Progenitor cell of endocrine pancreas (in vitro differentiated cells): Measurements from ENCODE around the gene LRRC3B. TPM values are rescaled to one million over a fixed set of nuclear protein-coding genes. Genes with fewer than 3 reads are reported as not detected.

Source experiments
- DNase-seq: peaks from one replicate; pipeline ENCODE4 v3.0.0; 2021; ENCODE audit warnings: low spot score; ENCODE audit not compliant: unreplicated experiment
- H3K27ac Mint-ChIP-seq: 2 replicates; pipeline ENCODE4 v1.8.0; 2021; ENCODE audit warnings: mild to moderate bottlenecking, moderate library complexity, mixed read lengths
- H3K27me3 Mint-ChIP-seq: 2 replicates; pipeline ENCODE4 v1.8.0; 2021; ENCODE audit warnings: mixed read lengths
- H3K36me3 Mint-ChIP-seq: 2 replicates; pipeline ENCODE4 v1.8.0; 2022; ENCODE audit warnings: mixed read lengths; ENCODE audit not compliant: insufficient read depth
- H3K4me1 Mint-ChIP-seq: 2 replicates; pipeline ENCODE4 v1.8.0; 2021; ENCODE audit warnings: low read depth, mixed read lengths
- H3K4me3 Mint-ChIP-seq: 2 replicates; pipeline ENCODE4 v1.8.0; 2021; ENCODE audit warnings: low read depth, mild to moderate bottlenecking, moderate library complexity, mixed read lengths
- H3K9me3 Mint-ChIP-seq: 2 replicates; pipeline ENCODE4 v1.8.0; 2021; ENCODE audit warnings: low read depth, mixed read lengths
- CTCF ChIP-seq: fragments of 200-600 bp; sonication (generic); IDR thresholded peaks from one replicate; pipeline ENCODE4 v1.5.0; 2021; ENCODE audit warnings: antibody characterized with exemption, mild to moderate bottlenecking; ENCODE audit not compliant: unreplicated experiment
- total RNA-seq: library from RNA; stranded (reverse); gene quantifications from 2 replicates; pipeline ENCODE4 v1.2.1, GENCODE V29; 2021

LRRC3B gene
- total RNA-seq, 1 donor from 2014 or later = 0.29 TPM

DNA sequence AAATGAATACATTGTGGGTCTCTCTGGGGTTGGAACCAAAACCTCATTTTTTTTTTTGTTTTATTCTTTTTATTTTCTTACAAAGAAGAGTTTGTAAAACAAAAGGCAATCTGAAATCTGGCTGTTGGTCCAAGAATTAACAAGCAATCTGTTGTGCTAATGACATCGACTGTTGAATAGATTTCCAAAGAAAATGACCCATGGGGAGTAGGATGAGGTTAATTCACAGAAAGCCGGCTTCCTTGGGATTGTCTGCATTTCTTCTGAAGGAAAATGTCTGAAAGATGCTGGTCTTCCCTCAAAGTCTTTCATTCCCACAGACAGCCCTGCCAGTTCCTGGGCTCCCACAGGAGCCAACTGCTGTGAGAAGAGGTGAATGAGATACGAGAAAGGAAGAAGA is 92.9 kb downstream of the LRRC3B start:
- TF ChIP-seq CTCF = no peak
- no peaks in the 10 kb centered on the region for H3K27me3 Mint-ChIP-seq
- H3K36me3 Mint-ChIP-seq = peaks cover 4% of the 10 kb centered on the region
- no peak overlapping the region for H3K4me3 Mint-ChIP-seq
- H3K9me3 Mint-ChIP-seq = peaks cover 6% of the 10 kb centered on the region
- H3K27ac Mint-ChIP-seq = no peak overlapping the region
- H3K4me1 Mint-ChIP-seq = peaks cover 6% of the 10 kb centered on the region
- DNase-seq = no peak

DNA sequence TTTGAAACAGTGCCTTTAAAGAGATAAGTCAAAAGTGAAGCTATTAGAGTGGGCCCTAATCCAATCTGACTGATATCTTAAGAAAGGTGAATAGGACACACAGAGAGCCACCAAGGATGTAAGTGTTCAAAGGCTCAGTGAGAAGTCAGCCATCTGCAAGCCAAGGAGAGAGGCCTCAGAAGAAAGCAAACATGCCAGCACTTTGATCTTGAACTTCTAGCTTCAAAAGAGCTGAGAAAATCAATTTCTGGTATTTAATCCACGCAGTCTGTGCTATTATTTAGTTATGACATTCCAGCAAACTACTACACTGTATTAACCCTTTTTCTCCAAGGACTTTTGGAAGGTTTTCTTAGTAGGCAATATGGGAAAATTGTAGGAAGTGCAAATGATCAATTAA is 95.7 kb downstream of the LRRC3B start:
- H3K4me3 Mint-ChIP-seq = no peak overlapping the region
- peaks cover 4% of the 10 kb centered on the region for H3K36me3 Mint-ChIP-seq
- peaks cover 6% of the 10 kb centered on the region for H3K4me1 Mint-ChIP-seq
- no peak for DNase-seq
- H3K27ac Mint-ChIP-seq = no peak overlapping the region
- H3K9me3 Mint-ChIP-seq = peaks cover 6% of the 10 kb centered on the region
- no peaks in the 10 kb centered on the region for H3K27me3 Mint-ChIP-seq
- no peak for TF ChIP-seq CTCF

- Mint-ChIP-seq H3K36me3 (peaks cover 4% of the 10 kb centered on the region), H3K27me3 (no peaks in the 10 kb centered on the region), H3K9me3 (peaks cover 6% of the 10 kb centered on the region), H3K27ac (no peak overlapping the region), H3K4me3 (no peak overlapping the region), H3K4me1 (peaks cover 6% of the 10 kb centered on the region)
- DNase-seq = no peak
- no peak for TF ChIP-seq CTCF
Observed at GRCh38 chr3:26719134-26719533, 96.6 kb downstream of the LRRC3B start.

DNA sequence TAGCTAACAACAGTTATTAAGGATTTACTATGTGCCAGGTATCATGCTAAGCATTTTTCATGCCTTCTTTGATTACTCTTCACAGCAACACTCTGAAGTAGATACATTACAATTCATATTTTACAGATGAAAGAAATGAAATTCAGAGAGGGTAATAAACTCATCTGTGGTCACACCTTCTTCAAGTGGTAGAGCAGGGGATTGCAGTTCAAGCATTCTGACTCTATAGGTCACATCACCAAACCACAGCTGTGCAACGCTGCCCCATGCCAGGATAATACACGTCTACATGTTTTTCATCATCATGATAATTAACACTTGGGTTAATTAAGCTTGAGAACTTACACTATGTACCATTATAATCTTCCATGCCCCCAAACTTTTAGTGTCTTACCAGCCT is 98.5 kb downstream of the LRRC3B start:
- no peaks in the 10 kb centered on the region for H3K27me3 Mint-ChIP-seq
- no peak for DNase-seq
- no peak overlapping the region for H3K4me3 Mint-ChIP-seq
- no peak overlapping the region for H3K27ac Mint-ChIP-seq
- peaks cover 2% of the 10 kb centered on the region for H3K36me3 Mint-ChIP-seq
- peak; percentile 18 for TF ChIP-seq CTCF
- peaks cover 4% of the 10 kb centered on the region for H3K9me3 Mint-ChIP-seq
- peaks cover 18% of the 10 kb centered on the region for H3K4me1 Mint-ChIP-seq

DNA sequence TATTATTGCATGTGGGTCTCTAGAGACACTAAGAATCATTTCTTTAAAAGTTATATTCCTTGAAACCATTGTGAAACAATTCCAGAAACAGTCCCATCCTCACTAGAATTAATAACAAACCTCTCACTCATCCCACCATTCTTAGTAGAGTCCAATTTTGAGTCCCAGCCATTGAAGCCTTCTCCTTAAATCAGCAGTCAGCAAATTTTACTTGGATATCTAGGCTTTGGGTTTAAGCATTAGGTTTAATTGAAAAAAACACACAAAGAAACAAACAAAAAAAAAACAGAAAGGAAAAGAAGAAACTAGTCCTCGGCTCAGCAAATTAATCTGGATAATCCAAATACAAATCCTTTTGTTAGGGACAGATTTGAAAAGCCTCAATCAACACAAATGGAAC is 109.3 kb downstream of the LRRC3B start:
- no peak overlapping the region for H3K27ac Mint-ChIP-seq
- no peaks in the 10 kb centered on the region for H3K27me3 Mint-ChIP-seq
- TF ChIP-seq CTCF = no peak
- H3K4me3 Mint-ChIP-seq = no peak overlapping the region
- DNase-seq = no peak
- no peaks in the 10 kb centered on the region for H3K36me3 Mint-ChIP-seq
- H3K4me1 Mint-ChIP-seq = peaks cover 7% of the 10 kb centered on the region
- H3K9me3 Mint-ChIP-seq = peaks cover 3% of the 10 kb centered on the region
